ENCODE data around the gene ALMS1. TPM values are rescaled to one million over a fixed set of nuclear protein-coding genes. Genes with fewer than 3 reads are reported as not detected.

ALMS1 gene
- total RNA-seq, 1 experiment from 2014 or later: 6.4 TPM

DNA sequence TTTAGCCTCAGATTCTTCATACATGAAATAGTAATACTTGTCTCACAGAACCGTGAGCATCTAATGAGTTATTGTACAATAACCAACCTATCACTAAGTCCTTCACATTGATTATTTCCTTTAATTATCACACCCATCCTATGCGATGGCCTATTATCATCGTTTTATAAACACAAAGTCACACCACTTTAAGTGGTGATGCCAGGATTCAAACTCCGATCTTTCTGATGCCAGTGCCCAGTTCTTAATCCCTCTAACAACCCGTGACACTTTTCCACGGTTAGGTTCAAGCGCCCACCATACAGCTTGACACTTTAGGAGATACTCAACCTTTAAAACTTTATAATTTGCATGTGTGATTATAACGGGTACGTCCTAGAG lies 523 bp upstream of the ALMS1 start:
- in situ Hi-C loops (cut with HindIII; ENCODE audit: low pct_unique_long_range_greater_than_20kb, low sequenced_read_pairs): no loop called here

DNA sequence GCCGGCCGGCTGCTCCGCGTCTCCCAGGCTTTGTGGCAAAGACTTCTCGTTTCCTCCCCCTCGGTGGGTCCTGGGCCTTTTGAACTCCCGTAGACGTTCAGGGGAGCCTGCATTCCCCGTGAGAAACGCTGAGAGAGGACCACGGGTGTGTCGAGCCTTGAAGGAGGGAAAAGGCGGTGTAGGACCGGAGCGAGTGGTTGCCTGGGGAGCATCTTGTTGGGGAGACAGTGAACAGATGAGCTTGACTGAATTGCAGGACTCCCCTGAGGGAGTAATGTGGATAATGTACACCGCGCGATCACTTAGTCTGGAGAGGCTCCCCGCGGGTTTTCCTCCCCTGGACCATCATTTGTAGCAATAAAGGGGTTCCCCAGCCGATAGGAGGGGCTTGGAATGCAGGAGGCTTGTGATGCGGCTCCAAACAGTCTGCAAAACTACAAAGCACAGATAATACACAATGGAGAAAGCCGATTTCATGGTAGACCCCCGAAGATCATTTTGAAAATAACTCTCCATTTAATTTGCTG lies 769 bp downstream of the ALMS1 start:
- no peak for DNase-seq (ENCODE audit: low read depth)
- in situ Hi-C loops (cut with HindIII; ENCODE audit: low pct_unique_long_range_greater_than_20kb, low sequenced_read_pairs): no loop called here

More for the DNA sequence above, 523 bp upstream of the ALMS1 start:
- DNase-seq (ENCODE audit: low read depth): no peak

DNA sequence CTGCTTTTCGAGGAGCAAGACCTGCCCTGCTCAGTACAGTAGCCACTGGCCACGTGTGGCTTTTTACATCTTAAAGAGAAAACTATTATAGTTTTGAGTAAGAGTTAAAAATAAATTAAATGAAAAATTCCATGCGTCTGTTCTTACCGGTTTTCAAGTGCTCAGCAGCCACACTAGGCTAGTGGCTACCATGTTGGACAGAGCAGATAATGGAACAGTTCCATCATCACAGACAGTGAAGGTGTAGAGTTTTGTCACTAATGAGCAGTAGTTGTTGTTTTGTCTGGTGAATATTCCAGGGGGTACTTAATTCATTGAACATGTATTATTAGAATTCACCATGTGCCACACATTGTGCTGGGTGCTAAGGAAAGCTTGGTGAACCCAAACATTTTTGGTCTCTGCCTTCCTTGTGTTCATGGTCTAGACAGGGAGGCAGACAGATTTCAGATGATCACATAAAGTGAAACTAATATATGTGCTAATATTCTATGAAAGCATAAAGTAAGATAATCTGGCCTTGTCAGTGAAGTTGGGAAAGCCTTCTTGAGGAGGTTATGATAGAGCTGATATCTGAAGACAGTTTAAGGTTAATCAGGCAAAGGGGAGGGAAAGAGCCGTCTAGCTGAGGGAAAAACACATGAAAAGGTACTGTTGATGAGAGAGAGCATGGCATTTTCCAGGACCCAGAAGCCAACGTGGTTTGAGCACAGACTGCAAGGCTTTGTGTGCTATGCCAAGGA lies 1.4 kb downstream of the ALMS1 start:
- in situ Hi-C loops (cut with HindIII; ENCODE audit: low pct_unique_long_range_greater_than_20kb, low sequenced_read_pairs): no loop called here
- DNase-seq (ENCODE audit: low read depth): no peak

DNA sequence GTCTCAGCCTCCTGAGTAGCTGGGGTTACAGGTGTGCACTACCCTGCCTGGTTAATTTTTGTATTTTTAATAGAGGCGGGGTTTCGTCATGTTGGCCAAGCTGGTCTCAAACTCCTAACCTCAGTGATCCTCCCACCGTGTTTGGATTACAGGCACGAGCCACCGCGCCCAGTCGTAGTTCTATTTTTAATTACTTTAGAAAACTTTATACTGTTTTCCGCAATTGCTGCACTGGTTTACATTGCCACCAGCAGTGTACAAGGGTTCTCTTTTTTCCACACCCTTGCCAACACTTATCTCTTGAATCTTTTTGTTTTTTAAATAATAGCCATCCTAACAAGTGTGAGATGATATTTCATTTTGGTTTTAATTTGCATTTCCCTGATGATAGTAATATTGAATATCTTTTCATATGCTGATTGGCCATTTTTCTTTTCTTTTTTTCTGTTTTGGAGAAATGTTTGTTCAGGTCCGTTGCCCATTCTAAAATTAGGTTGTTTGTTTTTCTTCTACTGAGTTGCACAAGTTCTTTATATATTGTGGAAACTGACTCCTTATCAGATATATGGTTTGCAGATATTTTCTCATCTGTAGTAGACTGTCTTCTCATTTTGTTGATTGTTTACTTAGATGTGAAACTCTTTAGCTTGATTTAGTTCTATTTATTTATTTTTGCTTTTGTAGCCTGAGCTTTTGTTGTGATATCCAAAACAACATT lies 16.9 kb downstream of the ALMS1 start:
- no peak for DNase-seq (ENCODE audit: low read depth)
- in situ Hi-C loops (cut with HindIII; ENCODE audit: low pct_unique_long_range_greater_than_20kb, low sequenced_read_pairs): no loop called here

DNA sequence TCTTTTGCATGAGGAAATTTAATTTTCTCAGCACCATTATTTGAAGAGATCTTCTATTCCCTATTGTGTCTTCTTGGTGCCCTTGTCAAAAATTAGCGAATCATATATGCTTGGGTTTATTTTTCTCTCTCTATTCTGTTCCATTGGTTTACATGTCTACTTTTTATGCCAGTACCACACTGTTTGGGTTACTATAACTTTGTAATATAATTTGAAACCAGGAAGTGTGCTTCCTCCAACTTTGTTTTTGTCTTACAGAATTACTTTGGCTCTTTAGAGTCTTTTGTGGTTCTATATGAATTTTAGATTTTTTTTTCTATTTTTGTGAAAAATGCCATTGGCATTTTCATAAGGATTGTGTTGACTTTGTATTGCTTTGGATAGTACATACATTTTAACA lies 17.6 kb downstream of the ALMS1 start:
- DNase-seq (ENCODE audit: low read depth): no peak
- in situ Hi-C loops (cut with HindIII; ENCODE audit: low pct_unique_long_range_greater_than_20kb, low sequenced_read_pairs): no loop called here

DNA sequence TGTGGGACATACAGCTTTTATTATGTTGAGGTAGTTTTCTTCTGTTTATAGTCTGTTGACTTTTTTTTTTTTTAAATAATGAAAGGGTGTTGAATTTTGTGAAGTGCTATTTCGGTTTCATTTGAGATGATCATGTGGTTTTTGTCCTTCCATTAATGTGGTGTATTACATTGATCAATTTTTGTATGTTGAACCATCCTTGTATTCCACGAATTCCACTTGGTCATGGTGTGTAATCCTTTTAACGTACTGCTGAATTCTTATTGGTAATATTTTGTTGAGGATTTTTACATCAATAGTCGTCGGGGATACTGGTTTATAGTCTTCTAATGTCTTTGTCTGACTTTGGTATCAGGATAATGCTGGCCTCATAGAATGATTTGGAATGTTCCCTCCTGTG lies 18.8 kb downstream of the ALMS1 start:
- in situ Hi-C loops (cut with HindIII; ENCODE audit: low pct_unique_long_range_greater_than_20kb, low sequenced_read_pairs): no loop called here
- DNase-seq (ENCODE audit: low read depth): no peak

DNA sequence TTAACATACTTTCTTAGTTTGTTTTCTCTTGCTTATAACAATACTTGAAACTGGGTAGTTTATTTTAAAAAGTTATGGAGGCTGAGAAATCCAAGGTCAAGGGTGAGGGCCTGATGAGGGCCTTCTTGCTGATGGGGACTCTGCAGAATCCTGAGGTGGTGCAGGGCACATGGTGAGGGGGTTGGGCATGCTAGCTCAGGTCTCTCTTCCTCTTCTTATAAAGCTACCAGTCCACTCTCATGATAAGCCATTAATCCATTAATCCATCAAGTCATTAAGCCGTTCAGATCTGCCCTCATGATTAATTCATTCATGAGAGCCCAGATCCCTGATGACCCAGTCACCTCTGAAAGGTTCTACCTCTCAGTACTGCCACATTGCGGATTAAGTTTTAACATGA lies 21.4 kb downstream of the ALMS1 start:
- no peak for DNase-seq (ENCODE audit: low read depth)
- in situ Hi-C loops (cut with HindIII; ENCODE audit: low pct_unique_long_range_greater_than_20kb, low sequenced_read_pairs): no loop called here

DNA sequence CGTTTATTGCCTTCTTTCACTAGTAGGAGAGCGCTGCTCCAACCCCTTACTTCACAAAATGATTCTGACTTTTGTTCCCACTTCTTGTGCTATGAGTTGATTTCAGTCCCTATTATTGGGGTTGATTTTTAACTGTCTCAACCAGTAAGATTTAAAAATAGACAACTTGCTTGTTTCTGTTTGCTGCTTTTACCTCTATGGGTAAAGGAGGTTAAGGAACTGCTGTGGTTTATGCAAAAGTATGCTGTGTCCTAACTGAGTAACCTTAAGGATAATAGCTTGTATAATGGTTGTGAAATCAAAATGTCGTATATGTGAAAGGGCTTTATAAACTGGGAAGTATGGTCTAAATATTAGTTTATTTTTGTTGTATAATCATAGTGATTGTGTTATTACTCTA lies 22.6 kb downstream of the ALMS1 start:
- in situ Hi-C loops (cut with HindIII; ENCODE audit: low pct_unique_long_range_greater_than_20kb, low sequenced_read_pairs): no loop called here
- DNase-seq (ENCODE audit: low read depth): no peak

DNA sequence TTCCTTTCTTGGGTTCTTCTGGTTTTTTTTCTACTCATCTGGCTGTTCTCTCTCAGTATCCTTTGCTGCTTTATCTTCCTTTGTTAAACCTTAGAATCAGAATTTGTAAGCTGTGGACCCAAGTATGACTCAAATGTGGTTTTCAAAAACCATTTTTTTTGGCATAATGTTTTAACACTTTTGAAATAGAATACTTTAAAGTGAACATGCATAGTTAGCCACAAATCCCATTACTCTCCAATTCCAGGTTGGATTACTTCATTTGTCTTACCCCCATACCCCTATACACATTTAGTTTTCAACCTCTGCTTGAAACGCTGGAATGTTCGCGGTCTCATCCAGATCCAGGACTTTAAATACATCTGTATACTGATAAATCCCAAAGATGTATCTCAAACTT lies 29.1 kb downstream of the ALMS1 start:
- no peak for DNase-seq (ENCODE audit: low read depth)
- in situ Hi-C loops (cut with HindIII; ENCODE audit: low pct_unique_long_range_greater_than_20kb, low sequenced_read_pairs): no loop called here

DNA sequence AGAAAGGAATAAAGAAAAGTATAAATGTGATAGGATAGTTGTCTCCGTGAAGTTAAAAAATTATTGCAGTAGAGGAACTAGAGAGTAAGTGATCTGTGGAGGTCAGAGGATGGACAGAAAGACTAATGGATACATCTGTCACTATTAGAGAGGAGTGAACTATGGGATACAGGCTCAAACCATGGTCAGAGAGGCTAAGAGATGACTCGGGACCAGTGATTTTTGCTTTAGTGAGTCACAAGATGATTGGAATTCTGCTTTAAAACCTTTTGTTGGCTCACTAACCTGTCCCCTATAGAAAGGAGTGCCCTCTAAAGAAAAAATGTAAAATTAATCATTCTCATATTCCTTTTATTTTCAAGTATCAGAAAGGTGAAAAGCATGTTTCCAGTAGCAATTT lies 30.3 kb downstream of the ALMS1 start:
- DNase-seq (ENCODE audit: low read depth): no peak
- in situ Hi-C loops (cut with HindIII; ENCODE audit: low pct_unique_long_range_greater_than_20kb, low sequenced_read_pairs): no loop called here

DNA sequence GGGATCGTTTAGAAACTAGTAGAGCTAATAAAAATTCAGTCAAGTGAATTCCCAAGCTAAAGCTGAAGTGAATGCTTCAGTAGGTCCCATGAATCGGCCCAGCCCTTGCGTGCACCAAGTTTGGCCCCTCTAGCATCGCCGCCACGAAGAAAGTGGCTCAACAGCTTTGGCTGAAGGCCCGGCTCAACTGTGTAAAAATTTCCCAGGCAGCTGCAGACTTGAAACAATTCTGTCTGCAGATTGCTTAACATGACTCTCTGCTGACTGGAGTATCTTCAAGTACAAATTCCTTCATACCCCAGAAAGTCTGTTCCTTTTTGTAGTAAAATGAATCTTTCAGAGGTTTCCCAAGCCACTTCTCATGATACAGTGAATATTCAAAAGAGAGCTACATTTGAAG lies 32.7 kb downstream of the ALMS1 start:
- in situ Hi-C loops (cut with HindIII; ENCODE audit: low pct_unique_long_range_greater_than_20kb, low sequenced_read_pairs): no loop called here
- DNase-seq (ENCODE audit: low read depth): no peak

DNA sequence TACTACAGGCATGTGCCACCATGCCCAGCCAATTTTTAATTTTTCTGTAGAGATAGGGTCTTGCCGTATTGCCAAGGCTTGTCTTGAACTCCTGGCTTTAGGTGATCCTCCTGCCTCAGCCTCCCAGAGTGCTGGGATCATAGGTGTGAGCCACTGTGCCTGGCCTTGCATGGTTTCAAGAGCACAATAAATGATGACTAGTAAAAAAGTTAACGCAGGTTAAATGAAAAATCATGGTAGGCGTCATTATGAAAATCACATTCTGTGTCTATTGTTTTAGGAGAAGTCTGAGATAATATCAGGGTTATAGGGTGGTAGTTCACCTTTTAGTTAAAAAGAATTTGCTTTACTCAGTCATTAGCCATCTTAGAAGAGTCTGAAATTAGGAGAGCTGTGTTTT lies 38.3 kb downstream of the ALMS1 start:
- DNase-seq (ENCODE audit: low read depth): no peak
- in situ Hi-C loops (cut with HindIII; ENCODE audit: low pct_unique_long_range_greater_than_20kb, low sequenced_read_pairs): no loop called here

DNA sequence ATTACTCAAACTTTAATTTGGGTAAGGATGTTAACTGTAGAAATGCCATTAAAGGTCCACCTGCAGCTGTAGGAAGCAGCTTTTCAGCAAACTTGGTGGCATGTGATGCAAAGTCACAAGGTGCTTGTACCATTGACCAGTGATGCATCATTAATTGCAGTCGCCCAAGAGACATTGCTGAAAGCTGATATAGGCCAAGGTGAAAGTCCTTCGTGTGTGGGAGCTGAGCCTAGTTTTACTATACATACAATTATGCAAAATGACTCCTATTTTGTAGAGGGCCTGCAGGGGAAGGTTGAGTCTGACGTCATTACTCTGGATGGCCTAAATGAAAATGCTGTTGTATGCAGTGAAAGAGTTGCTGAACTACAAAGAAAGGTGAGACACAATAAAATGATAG lies 40.5 kb downstream of the ALMS1 start:
- DNase-seq (ENCODE audit: low read depth): no peak
- in situ Hi-C loops (cut with HindIII; ENCODE audit: low pct_unique_long_range_greater_than_20kb, low sequenced_read_pairs): no loop called here

DNA sequence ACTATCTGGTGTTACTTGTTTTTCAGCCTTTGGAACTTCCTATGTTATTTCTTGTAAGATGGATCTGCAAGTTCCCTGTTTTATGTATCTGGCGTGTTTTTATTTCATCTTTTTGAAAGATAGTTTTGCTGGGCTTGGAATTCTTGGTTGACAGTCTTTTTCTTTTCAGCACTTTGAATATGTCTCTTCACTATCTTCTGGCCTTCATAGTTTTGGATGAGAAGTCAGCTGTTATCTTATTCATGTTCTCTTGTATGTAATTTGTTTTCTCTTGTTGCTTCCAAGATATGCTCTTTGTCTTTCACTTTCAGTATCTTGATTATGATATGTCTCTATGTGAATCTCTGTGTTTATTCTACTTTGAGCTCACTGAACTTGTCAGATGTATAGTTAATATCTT lies 50.4 kb downstream of the ALMS1 start:
- no peak for DNase-seq (ENCODE audit: low read depth)
- in situ Hi-C loops (cut with HindIII; ENCODE audit: low pct_unique_long_range_greater_than_20kb, low sequenced_read_pairs): no loop called here

DNA sequence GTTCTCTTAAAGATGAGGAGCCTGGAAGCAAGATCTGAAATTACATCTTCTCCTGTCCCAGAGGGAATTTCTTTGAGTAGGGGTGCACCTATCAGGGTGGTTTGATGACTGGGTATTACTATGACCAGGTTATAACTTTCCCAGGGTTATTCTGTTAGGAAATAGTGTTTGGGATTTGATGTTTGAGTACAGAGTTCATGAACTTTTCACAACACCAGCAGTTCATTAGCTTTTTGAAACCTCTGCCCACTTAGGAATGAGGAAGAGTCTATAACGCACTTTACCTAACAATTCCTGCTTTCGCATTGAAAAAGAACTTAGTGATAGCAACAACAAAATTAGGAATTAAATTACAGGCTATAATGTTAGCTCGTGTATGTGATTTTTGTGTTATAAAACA lies 58.6 kb downstream of the ALMS1 start:
- in situ Hi-C loops (cut with HindIII; ENCODE audit: low pct_unique_long_range_greater_than_20kb, low sequenced_read_pairs): no loop called here
- no peak for DNase-seq (ENCODE audit: low read depth)

DNA sequence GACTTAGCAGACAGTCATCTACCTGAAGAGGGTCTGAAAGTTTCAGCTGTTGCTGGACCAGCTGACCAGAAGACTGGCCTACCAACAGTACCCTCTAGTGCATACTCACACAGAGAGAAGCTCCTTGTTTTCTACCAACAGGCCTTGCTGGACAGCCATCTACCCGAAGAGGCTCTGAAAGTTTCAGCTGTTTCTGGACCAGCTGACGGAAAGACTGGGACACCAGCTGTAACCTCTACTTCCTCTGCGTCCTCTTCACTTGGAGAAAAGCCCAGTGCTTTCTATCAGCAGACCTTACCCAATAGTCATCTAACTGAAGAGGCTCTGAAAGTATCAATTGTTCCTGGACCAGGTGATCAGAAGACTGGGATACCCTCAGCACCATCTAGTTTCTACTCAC lies 63.2 kb downstream of the ALMS1 start:
- in situ Hi-C loops (cut with HindIII; ENCODE audit: low pct_unique_long_range_greater_than_20kb, low sequenced_read_pairs): no loop called here
- DNase-seq (ENCODE audit: low read depth): no peak

DNA sequence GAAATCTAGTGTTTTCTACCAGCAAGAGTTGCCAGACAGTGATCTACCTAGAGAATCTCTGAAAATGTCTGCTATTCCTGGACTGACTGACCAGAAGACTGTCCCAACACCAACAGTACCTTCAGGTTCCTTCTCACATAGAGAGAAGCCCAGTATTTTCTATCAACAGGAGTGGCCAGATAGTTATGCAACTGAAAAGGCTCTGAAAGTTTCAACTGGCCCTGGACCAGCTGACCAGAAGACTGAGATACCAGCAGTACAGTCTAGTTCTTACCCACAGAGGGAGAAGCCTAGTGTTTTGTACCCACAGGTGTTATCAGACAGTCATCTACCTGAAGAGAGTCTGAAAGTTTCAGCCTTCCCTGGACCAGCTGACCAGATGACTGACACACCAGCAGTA lies 63.8 kb downstream of the ALMS1 start:
- DNase-seq (ENCODE audit: low read depth): no peak
- in situ Hi-C loops (cut with HindIII; ENCODE audit: low pct_unique_long_range_greater_than_20kb, low sequenced_read_pairs): no loop called here

DNA sequence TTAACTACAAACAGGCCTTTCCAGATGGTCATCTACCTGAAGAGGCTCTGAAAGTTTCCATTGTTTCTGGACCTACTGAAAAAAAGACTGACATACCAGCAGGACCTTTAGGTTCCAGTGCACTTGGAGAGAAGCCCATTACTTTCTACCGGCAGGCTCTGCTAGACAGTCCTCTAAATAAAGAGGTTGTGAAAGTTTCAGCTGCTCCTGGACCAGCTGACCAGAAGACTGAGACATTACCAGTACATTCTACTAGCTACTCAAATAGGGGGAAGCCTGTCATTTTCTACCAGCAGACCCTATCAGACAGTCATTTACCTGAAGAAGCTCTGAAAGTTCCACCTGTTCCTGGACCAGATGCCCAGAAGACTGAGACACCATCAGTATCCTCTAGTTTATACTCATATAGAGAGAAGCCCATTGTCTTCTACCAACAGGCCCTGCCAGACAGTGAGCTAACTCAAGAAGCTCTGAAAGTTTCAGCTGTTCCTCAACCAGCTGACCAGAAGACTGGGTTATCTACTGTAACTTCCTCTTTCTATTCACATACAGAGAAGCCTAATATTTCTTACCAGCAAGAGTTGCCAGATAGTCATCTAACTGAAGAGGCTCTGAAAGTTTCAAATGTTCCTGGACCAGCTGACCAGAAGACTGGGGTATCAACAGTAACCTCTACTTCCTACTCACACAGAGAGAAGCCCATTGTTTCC lies 65.8 kb downstream of the ALMS1 start:
- in situ Hi-C loops (cut with HindIII; ENCODE audit: low pct_unique_long_range_greater_than_20kb, low sequenced_read_pairs): no loop called here

DNA sequence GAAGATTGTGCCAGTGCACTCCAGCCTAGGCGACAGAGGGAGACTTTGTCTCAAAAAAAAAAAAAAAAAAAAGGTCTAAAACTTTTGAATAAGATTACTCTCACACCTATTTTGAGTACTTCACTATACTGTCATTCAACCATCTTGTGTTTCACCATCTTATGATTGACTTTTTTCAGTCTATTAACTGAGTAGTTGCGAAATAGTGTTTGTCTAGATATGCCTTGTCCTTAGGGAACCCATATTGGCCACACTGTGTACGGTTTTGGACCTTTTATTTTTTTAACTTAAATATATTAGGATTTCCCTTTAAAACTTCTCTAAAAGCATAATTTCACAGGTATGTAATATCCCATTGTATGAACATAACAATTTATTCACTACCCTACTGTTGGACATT lies 72.3 kb downstream of the ALMS1 start:
- DNase-seq (ENCODE audit: low read depth): no peak
- in situ Hi-C loops (cut with HindIII; ENCODE audit: low pct_unique_long_range_greater_than_20kb, low sequenced_read_pairs): no loop called here

More for the DNA sequence above, 65.8 kb downstream of the ALMS1 start:
- DNase-seq (ENCODE audit: low read depth): no peak
